HL-60/S4 (cell line): ENCODE data around the gene NHSL1.

Experiments
- in situ Hi-C: fragments of 300-500 bp; cut with MboI; formaldehyde crosslinking; loops from 2 replicates; pipeline ENCODE4 v1.14.3; 2022; ENCODE audit warnings: low sequenced_read_pairs

The NHSL1 gene

DNA sequence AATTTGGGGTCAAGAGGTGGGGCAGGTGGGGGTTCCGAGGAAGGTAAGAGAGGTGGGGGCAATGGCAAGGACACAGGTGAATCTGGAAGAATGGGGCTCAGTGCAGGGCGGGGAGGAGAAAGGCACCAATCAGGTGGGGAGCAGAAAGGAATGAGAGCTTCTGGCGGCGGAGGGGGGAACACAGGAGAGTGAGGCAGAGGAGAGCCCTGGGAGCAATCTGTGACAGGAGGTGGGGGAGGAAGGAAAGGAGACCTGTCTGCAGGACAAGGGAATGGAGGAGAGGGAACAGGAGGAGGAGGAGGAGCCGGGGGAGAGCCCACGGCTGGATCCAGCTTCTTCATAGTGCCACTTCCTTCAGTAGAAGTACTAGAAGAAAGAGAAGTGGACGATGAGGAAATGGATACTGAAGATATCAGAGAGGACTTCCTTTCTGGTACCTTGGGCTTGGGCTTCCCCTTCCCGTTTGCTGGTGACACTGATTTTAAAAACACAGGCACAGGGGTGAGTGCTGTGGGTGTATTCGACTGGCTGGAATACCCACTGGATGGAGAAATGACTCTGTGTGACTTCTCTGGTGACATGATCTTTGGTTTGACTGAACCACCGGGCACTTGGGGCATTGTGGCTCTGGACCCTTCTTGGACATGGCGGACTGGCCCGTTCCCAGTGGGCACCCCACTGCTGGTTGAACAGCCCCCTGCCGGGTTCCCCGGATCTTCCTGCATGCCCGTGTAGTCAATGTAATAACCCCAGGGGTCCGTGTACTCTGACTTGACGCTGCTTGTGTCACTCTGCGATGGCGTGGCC, 67.8 kb downstream of the NHSL1 start:
- in situ Hi-C loops = loop anchor here (5.0 to 25.0 kb wide), 2 partner anchors 76 to 331 kb away; partner anchors contain the start of gene CCDC28A

DNA sequence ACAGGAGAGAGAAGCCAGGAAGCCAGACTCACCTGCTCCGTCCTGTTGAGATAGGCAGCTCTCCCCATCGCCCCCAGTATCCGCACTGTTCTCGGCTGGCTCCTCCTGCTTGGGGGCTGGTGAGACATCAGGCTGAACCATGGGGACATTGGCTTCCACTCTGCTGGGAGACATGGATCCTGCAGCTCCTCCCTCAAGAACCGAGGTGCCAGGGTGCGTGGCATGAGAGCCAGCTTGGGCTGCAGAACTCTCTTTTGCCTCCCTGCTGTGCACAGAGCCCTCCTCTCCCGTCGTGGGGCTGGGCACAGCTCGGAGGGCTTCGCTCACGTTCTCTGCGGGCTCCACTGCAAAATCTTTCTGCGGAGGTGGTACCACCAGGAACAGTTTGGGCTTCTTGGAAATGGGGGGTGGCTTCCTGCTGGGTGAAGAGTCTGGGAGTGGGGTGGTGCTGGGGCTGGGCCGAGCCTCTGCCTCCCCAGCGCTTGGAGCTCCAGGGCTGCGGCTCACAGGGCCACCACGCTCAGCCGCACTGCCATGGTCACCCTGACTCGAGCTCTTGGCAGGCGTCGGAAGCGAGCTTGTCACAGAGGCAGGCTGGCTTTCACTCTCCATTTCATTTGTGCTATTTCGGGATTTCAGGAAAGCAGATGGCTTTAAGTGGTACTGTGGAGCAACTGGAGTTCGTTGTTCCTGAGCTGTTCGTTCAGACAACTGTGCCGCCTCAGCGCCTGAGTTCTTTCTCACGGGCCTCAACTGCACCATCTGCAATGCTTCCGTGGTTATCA, 68.7 kb downstream of the NHSL1 start:
- in situ Hi-C loops = loop anchor here (5.0 to 25.0 kb wide), 2 partner anchors 77 to 332 kb away; partner anchors contain the start of gene CCDC28A

DNA sequence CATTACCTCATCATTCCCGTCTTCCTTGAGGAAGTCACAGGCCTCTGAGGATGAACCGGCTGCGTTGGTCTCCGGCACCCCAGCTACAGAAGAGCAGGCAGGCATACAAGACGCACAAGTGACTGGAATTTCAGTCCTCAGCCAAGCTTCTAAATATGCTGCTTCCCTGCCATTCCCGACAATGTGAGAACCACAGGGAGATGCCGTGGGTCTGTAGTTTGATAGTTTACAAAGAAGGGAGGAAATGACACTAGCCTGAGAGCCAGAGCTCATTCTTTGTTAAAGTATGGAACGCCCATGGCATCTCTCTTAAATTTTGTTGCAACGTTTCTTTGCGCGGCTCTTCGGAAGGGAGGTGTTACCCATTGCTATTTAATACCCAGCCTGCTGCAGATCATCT, 69.5 kb downstream of the NHSL1 start:
- in situ Hi-C loops = loop anchor here (5.0 to 25.0 kb wide), 2 partner anchors 78 to 333 kb away; partner anchors contain the start of gene CCDC28A

DNA sequence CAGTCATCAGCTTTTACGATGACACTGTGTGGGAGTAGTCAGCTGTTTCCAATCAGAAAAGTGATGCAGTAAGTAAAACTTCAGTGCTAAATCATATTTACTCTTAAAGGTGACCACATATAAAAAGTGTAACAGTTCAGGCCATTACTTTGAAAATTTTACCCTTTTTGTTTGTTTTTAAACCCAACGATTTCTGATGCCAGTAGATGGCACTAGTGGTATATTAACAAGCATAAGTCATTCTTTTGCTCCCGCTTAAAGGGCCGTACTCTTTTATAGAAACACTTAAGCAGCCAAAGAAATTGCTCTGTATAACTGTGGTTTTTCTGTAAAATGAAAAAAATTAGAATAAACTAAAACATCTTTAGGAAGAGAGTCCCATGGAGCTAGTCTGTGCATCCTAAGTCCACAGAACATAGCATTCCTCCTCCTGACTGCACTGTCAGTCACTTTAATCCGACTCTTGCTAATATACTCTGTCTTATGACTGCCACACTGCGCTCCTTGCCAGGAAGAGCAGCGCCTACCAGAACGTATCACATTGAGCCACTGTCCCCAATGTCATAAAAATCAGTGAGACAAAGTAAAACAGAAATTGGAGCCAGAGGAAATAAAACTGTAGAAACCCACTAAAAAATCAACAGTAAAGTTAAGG, 70.2 kb downstream of the NHSL1 start:
- in situ Hi-C loops = loop anchor here (25.0 kb wide), 1 partner anchor 333 kb away; the partner anchor contains the start of gene CCDC28A

DNA sequence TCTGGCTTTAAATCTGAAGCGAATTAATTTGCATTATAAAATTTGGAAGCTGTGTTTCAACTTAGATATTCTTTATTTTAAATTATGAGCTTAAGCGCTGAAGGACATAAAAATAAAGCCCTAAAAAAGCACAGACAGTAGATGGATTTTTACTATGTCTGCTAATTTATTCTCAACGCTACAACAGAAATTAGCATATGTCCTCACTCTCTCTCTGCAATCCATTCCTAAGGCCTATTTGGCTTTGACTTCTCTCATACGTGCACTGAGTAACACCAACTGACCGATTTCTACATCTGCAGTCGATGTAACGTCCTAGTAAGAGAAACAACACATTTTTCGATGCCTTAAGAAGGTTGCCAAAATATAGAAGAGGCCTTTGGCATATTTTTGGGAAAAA, 71.6 kb downstream of the NHSL1 start:
- in situ Hi-C loops = loop anchor here (25.0 kb wide), 1 partner anchor 335 kb away; the partner anchor contains the start of gene CCDC28A

DNA sequence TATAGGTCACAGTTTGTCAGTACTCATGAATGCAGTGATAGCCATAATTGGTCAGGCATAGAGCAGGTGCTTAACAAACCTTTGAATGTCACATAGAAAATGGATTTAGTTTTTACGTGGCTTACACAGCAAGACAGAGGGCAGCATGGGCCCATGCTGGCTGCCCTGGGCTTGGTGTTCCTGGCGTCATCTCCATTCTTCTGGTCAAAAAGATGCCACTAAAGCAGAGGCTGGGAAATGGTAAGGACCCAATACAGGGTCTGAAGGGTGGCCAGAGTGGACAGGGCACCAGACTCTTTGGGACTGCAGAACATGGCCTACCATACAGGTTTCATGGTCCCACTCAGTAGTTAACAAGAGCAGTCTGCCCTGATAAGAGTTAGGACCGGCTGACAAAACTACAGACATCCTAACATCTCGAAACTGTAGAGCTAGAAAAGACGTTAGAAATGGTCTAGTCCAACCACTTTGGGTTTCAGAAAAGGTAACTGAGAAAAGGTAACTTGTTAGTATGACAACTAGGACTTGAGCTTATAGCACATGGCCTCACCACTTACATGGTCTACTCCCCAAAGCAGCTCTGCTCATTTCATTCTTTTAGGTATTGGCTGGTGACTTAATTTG, 72.7 kb downstream of the NHSL1 start:
- in situ Hi-C loops = loop anchor here (25.0 kb wide), 1 partner anchor 336 kb away; the partner anchor contains the start of gene CCDC28A

DNA sequence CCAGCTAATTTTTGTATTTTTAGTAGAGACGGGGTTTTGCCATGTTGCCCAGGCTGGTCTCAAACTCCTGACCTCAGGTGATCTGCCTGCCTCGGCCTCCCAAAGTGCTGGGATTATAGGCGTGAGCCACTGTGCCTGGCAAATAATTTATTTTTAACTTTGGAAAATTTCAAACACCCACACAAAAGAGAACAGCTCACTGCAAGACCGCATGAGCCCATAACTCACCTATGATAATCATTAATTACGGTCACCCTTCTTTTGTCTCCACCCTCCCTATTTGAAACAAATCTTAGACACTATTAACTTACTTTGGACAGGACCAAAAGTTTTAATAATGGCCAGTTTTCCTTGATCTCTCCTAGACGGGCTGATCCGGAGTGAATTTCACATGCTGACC, 74.0 kb downstream of the NHSL1 start:
- in situ Hi-C loops = loop anchor here (25.0 kb wide), 1 partner anchor 337 kb away; the partner anchor contains the start of gene CCDC28A

DNA sequence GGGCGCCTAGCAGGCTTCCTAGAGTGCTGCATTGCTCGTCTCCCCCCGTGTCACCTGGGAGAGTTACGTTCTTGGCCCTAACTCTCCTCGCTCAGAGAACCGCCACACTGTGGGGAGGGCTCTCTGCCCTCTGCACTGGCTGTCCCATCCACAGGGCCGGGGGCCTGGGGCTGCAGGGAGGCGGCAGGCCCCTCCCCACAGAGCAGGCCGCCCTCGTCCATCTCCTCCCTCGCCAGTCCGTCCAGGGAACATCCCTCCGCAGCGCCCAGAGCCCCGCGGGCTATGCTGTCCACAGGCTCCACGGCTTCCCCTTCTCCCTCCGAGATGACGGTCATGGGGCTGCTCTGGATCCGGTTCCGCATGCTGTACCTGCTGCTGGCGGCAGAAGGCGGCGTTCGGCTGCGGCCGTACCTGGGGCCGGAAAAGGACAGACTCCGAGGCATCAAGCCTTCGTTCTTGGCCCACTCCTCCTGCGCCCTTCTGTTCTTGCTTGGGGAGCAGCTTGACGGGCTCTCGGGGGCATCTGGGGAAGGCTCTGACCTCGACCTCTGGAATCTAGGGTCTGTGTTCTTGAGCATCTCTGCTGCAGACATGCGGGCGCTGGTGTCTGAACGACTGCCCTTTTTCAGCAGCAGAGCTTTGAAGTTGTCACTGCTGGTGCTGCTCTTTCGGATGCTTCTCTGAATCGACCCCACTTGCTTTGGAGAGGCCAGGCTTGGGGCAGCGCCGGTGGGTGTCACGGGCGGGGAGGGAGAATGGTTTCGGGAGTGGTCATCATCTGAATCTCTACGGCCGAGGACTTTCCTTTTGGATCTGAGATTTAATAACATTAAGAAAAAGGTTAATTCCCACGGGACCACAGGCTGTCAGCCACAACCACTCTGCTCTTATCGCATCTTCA, 75.0 kb downstream of the NHSL1 start:
- in situ Hi-C loops = no loop called here

DNA sequence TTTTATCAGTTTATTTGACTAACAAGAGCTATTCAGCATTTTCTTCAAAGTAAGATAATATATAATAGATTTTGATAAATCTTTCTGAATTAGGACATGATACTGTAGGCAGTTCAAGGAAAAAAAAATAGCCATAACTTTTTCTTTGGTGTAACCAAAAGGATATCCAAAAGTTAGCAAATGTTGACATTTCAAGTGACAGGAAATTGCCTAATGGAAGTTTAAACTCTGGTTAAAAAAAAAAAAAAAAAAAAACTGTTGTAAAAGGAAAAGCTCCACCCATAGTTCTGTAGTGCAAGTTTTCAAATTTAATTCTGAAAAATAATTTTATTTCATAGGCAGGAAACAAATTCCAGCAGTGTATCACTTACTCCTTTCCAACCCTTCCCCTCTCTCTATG, 76.4 kb downstream of the NHSL1 start:
- in situ Hi-C loops = no loop called here

DNA sequence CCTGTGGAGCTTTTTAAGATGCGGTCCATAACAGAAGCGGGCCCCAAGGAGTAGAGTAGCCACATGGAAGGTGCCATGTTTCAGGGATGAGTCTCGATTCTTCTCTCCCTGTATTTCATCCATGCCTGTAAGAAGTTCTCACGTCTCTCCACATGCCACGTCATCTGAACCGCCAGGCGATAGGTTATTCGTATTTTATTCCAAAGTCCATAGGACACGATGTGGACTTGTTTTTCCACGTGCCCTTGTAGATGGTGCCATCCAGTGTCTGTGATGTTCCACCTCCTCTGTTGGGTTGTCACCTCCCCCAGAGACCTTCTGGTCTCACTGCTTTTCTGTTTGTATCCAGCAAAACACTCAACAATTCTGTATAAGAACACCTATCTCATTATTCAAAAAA, 77.7 kb downstream of the NHSL1 start:
- in situ Hi-C loops = no loop called here

DNA sequence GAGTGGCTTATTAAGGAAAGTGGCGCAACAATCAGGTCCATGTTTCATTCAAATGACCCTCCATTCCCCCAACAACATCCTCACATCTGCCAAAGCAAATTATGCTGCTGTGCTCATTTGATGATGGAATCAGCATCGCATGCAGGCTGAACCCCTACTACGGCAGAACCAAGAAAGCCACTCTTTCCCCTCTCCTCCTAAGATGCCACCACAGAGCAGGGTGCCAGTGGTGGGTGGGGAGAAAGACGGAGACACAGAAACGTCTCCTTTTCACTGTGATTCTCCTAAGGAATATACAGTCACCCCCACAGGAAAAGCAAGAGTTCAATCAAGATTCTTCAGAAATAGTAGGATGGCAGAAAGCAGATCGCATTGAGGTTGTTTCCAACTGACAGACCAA, 78.2 kb downstream of the NHSL1 start:
- in situ Hi-C loops = no loop called here

DNA sequence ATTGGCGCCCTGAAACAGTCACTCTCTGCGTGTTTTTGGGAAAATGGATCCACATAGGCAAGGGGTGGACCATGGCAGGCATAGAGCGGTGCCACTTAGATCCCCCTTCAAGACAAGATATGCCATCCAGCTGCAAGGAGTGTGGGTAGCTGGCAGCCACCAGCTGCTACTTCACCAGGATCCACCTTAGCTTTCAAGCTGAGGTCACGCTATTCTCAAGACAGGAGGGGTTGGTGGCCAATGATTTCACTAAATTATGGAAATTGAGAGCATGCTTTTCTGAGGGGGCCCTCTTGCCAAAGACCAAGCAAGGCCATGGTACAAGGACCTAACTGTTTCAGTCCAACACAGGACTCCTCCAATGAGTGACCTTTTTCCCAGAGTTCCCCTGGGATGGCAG, 78.9 kb downstream of the NHSL1 start:
- in situ Hi-C loops = no loop called here

DNA sequence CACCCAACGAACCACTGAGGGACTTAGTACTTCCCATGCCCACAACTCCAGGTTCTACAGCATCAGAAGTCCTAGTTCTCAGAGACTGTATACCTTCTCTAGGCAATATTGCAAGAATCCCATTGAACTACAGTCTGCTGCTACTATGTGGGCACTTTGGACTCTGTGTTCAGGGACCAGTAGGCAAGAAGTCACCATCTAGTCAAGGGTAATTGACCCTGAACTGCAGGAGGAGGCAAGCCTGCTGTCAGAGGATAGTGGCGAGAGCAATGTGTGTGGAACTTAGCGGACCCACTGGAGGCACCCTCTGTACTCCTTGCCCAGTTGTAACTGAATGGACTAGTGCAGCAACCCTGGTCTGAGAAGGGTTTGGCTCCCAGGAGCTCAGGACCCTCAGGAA, 79.5 kb downstream of the NHSL1 start:
- in situ Hi-C loops = no loop called here

DNA sequence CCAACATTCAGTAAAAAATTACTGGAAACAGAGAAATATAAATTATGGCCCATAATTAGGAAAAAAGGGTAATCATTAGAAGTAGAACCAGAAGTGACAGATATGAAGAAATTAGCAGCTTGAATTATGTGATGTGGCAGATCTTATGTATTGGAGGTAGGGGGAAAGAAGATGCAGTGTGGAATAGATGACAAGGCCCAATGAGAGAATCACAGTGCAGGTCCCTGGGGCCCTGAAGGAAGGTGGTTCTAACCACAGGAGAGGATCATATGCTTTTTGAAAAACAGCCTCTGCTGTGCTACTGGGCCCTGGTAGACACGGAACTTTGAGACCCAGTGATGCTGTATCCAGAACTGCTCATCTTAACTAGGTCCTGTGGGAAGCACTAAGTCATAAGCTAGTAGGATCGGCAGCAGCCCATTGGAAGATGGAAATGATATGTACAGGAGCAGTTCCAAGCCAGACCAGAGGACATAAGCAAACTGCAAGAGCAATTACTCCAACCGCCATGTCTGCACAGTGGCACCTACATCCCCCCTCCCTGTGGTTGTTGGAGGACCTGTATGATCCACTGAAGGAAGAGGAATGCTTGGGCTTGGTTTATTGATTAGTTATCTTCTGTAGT, 81.1 kb downstream of the NHSL1 start:
- in situ Hi-C loops = no loop called here

DNA sequence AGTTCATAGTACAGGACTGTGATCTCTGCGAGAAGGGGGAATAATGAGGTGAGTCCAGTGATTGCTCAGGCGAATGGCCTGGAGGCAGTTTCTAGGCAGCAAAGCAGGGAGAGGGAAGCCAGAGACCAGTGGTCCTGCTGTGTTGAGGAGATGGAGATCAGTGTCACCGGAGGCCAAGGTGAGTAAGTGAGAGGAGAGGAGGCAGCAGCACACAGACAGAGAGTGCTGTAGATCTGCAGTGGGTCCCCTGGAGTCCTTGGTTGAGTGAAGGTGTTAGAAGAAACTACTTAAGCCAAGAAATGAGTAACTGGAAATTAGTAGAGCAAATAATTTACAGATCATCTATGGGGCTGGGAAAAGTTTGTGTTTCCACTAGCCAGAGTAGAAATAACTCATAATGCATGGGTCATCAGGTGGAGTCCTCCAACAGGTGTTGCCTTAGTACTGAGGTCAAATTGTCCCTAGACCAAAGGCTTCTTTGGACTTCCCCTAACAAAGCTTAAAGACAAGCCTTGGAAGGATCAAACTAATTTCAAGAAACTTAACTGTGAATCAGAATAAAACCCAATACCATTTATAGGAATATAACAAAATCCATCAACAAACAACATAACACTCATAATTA, 81.7 kb downstream of the NHSL1 start:
- in situ Hi-C loops = no loop called here

DNA sequence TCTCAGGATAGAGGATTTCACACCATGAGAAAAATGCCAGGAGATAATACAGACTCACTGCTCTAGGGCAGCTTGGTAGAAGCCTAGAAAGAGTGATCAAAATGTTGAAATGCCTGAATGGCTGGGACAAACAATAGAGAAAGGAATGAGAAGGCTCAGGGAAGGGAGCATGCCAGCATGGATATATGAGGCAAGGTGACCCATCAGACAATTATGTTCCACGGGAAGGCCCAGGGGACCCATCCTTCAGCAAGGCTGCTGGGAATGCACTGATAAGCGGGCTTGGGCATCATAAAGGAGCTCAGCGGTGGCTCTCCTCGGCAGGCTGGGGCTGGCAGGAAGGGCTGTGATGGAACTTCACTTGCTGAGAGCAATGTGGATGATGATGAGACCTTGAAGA, 83.1 kb downstream of the NHSL1 start:
- in situ Hi-C loops = no loop called here

DNA sequence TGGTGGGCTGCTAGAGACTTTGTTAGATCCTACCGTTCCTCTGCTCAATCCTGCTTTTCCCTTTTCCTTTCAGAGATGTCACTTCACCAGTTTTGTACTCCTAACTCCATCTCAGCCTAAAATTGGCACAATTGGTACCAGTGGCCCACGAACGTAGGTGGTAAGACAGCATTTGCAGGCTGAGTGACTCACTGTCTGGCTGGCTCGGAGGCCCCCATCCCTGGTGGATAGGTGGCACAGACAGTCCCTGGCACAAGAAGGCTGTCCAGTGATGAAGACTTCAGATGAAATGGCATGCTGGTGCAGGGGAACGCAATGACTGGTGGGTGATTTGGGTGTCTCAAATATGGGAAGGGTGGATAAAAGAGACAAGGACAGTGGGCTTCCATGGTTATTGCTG, 84.2 kb downstream of the NHSL1 start:
- in situ Hi-C loops = no loop called here

DNA sequence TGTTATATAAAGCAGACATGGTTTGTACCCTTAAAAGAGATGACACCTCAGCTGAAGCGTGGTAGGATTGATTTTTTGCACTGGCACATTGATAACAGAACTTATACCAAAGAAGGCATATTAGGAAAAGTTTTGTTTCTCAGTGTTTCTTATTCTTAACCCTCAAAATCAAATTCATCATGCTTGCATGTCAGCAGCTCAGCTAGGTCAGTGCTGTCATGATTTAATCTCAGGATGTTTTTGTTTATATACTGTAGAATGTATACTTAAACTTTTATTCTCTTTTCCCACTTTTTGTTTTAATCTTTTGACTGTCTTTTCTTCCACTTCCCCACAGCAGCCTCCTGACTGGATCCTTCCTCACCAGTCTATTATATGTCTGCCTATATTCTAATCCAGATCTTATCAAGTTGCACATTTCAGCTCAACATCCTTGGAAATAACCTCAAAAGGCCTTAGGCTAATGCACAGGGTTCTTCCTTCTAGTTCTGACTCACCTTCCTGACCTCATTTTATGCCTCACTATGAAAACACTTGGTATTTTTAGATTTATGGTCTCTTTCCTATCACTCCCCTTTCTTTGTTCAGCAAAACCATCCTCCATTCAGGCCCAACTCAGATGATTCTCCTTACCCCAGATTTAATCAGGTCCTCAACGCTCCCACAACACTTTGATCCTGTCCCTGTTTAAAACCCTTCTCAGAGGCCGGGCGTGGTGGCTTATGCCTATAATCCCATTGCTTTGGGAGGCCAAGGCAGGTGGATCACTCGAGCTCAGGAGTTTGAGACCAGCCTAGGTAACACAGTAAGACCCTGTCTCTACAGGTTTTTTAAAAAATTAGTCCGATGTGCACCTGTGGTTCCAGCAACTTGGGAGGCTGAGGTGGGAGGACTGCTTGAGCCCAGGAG, 88.1 kb downstream of the NHSL1 start:
- in situ Hi-C loops = no loop called here
